Tongue (tissue), 2 donors: ENCODE measurements around the gene ANKRD55. TPM values are rescaled to one million over a fixed set of nuclear protein-coding genes. Genes with fewer than 3 reads are reported as not detected.
"Not testable (repeated sequence)": the region's sequence is repeated elsewhere in the genome, so short reads cannot be mapped to it uniquely, and the experiment has no call there.

Experiments
- DNase-seq: peaks from one replicate; pipeline ENCODE4 v3.0.0-alpha.2; 2015
- total RNA-seq: library from RNA; depleted of rRNA; stranded (reverse); fragments of >200 nt; gene quantifications from one replicate; pipeline ENCODE4 v1.2.3, GENCODE V29; 2014

Gene ANKRD55
- total RNA-seq, 1 donor from 2014 or later = not detected

- no peak for DNase-seq
Measured at GRCh38 chr5:56167519-56167918, 65.6 kb downstream of the ANKRD55 start.

GRCh38 chr5:56166671-56167385, 66.3 kb downstream of the ANKRD55 start:
- no peak for DNase-seq

- peak; percentile 67 for DNase-seq
Measured at GRCh38 chr5:56164376-56164775, 68.8 kb downstream of the ANKRD55 start.

- no peak for DNase-seq
Measured at GRCh38 chr5:56161927-56162326, 71.2 kb downstream of the ANKRD55 start.

GRCh38 chr5:56161439-56161823, 71.7 kb downstream of the ANKRD55 start:
- DNase-seq = no peak

- DNase-seq = no peak
Measured at GRCh38 chr5:56160723-56161438, 72.2 kb downstream of the ANKRD55 start.

- no peak for DNase-seq
Measured at GRCh38 chr5:56159521-56159947, 73.6 kb downstream of the ANKRD55 start.

GRCh38 chr5:56158331-56158960, 74.7 kb downstream of the ANKRD55 start:
- no peak for DNase-seq

- not testable (repeated sequence) for DNase-seq
Measured at GRCh38 chr5:56157191-56157621, 75.9 kb downstream of the ANKRD55 start.

GRCh38 chr5:56156585-56157190, 76.4 kb downstream of the ANKRD55 start:
- not testable (repeated sequence) for DNase-seq

- no peak for DNase-seq
Measured at GRCh38 chr5:56155992-56156584, 77.0 kb downstream of the ANKRD55 start.

GRCh38 chr5:56154732-56155484, 78.2 kb downstream of the ANKRD55 start:
- no peak for DNase-seq

- DNase-seq = no peak
Measured at GRCh38 chr5:56152437-56152836, 80.7 kb downstream of the ANKRD55 start.

GRCh38 chr5:56150756-56151155, 82.4 kb downstream of the ANKRD55 start:
- not testable (repeated sequence) for DNase-seq

GRCh38 chr5:56148453-56148971, 84.6 kb downstream of the ANKRD55 start:
- DNase-seq = no peak

GRCh38 chr5:56147659-56148230, 85.4 kb downstream of the ANKRD55 start:
- no peak for DNase-seq

- no peak for DNase-seq
Measured at GRCh38 chr5:56147106-56147505, 86.0 kb downstream of the ANKRD55 start.

- no peak for DNase-seq
Measured at GRCh38 chr5:56146674-56147073, 86.5 kb downstream of the ANKRD55 start.

- DNase-seq = no peak
Measured at GRCh38 chr5:56145511-56145910, 87.6 kb downstream of the ANKRD55 start.

GRCh38 chr5:56145106-56145505, 88.0 kb downstream of the ANKRD55 start:
- DNase-seq = no peak

- DNase-seq = no peak
Measured at GRCh38 chr5:56144211-56144610, 88.9 kb downstream of the ANKRD55 start.
